Measurements from ENCODE around the gene CD300E.

GRCh38 chr17:74619077-74619673 is 4.4 kb downstream of the CD300E start:
- TF ChIP-seq EZH2 (IDR thresholded peaks at IDR 0.05; ENCODE audit: low read length, missing control alignments), result no peak
- TF ChIP-seq CTCF (conservative IDR thresholded peaks at IDR 0.05 in 1 of 2, IDR thresholded peaks at IDR 0.05 in 1 of 2; ENCODE audit: low read depth in 1 of 2, low read length in 2 of 2), result no peak

Measured in fibroblast of lung (primary cell).